GM21447 (cell line): ENCODE measurements around the gene SMAD9.

Experiments used
- ATAC-seq: cut with Tn5 transposase; IDR thresholded peaks from one replicate; pipeline ENCODE4 v1.9.1; 2021; ENCODE audit not compliant: unreplicated experiment

Gene SMAD9

DNA sequence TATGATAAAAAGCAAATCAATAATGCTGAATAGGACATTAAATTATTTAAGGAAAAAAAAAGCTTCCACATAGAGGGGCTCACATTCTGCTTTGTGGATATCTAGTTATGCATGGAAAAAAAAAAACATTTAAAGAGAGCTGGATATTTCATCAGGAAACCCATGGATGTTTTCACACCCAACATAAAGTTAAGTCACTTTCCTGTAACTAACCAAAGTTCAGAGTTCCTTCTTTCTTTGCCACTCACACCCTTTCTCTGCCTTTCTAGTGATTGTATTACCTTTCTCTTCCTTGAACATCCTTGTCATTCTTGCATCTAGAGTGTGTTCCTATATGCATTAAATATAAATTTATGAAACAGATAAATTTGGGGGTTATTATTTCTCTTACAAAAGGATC lies 53.8 kb downstream of the SMAD9 start:
- no peak for ATAC-seq

DNA sequence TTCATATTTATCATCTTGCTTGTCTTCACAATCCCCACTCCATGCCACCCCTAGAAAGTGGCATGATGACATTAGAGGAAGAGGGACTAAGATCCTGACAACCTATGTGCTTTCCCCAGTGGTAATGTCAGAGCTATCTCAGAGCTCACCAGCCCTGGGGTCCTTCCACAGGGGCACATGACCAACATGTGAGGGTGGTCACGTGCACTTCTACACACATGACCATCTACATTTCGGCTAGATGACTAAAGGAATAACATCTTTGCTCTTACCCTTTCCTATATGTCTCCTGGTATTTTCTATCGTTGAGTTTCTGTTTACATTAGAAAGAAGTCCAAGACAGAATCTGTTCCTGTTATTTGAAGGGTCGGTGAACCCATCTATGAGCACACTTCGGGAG lies 54.8 kb downstream of the SMAD9 start:
- ATAC-seq = no peak

DNA sequence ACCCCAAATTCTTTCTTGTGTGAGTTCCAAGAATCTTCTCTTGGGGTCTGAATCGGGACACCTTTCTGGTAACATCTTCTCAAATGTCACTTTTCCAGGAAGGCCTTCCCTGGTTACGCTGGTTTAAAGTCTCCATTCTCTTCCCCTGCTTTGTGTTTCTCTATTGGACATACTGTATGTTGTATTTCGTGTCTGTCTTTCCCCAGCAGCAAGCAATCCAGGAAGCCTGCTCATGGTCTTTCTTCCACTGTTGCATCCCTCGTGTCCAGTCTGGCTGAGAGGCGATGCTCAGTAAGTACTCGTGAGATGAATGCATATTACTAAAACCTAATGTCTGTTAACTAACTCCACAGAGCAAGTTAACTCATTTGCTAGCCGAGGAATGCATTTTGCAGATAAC lies 57.3 kb downstream of the SMAD9 start:
- ATAC-seq = no peak

DNA sequence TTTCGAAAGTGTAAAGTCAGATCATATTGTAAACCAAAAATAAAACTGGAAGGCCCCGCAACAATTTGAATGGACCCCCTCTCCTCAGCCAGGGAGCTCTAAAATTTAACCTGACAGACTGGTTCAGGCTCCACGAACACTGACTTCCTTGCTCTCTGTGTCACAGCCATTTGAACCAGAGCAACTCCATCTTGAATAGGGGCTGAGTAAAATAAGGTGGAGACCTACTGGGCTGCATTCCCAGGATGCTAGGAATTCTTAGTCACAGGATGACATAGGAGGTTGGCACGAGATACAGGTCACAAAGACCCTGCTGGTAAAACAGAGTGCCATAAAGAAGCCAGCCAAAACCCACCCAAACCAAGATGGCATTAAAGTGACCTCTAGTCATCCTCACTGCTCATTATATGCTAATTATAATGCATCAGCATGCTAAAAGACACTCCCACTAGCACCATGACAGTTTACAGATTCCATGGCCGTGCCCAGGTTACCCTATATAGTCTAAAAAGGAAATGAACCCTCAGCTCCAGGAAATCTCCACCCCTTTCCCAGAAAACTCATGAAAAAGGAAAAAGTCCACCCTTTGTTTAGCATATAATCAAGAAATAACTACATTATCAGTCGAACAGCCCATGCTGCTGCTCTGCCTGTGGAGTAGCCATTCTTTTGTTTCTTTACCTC lies 57.9 kb downstream of the SMAD9 start:
- no peak for ATAC-seq

DNA sequence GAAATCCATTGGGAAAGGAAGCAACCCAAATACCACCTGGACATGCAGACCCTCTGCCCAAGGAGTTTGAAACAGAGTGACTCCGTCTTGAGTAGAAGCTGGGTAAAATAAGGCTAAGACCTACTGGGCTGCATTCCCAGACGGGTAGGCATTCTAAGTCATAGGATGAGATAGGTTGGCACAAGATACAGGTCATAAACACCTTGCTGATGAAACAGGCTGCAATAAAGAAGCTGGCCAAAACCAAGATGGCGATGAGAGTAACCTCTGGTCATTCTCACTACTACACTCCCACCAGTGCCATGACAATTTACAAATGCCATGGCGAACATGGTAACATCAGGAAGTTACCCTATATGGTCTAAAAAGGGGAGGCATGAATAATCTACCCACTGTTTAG lies 60.8 kb downstream of the SMAD9 start:
- no peak for ATAC-seq

DNA sequence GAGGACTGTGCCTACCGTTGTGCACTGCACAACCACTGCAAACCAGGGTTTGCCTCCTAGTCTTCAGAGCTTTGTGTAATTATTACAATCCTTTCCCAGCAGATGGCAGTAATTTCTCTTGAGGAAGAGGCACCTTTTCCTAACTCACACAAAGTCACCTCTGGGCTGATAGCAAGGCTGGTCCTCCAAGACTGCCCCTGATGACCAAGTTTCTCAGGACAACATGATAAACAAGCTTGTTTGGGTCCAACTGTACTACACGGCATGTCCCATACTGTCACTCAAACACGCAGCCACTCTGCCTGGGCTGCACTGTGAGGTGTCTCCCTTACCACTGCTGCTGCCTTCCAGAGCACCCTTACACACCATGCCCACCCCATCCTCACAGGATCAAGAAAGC lies 61.7 kb downstream of the SMAD9 start:
- no peak for ATAC-seq

DNA sequence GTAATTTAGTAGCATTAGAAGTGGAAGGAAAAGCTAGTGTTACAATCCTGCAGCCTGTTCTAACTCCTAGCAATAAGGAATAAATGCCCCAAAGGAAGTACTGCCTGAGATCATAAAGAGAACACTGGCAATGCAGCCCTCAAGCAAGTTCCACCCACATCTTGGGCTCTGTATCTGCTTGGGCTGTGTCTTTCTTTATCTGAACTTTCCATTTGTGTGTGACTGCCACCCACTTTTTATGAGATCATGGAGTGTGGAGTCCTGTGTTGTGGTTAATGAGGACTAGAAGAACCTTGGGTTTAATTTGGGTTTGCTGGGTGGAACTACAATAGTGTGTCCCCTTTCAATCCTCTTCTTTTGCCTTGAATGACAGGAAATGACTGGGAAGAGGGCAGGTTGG lies 62.8 kb downstream of the SMAD9 start:
- no peak for ATAC-seq

DNA sequence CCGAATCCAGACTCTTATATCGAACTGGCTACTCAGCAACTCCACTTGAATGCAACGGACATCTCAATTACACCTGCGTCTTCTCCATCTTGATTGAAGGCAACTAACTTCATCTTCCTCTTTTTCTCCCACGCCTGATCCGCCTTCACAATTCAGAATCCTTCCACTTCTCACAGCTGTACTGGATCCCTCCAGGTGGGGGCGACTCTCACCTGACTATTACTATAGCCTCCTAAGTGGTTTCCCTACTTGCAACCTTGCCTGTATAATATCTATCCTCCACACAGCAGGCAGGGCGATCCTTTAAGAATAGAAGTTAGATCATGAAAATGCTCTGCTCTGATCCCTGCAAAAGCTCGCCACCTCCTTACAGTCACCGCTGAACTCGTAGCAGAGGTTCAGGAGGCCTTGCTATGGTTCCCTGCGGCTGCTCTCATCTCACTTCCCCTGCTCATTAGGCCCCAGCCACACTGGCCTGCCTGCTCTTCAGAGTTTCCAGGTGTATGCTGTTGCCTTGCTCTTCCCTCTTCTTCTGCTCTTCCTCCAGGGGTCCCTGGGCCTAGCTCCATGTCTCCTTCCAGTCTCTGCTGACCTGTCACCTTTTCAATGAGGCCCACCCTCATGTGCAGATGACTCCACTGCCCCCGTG lies 69.1 kb downstream of the SMAD9 start:
- no peak for ATAC-seq

DNA sequence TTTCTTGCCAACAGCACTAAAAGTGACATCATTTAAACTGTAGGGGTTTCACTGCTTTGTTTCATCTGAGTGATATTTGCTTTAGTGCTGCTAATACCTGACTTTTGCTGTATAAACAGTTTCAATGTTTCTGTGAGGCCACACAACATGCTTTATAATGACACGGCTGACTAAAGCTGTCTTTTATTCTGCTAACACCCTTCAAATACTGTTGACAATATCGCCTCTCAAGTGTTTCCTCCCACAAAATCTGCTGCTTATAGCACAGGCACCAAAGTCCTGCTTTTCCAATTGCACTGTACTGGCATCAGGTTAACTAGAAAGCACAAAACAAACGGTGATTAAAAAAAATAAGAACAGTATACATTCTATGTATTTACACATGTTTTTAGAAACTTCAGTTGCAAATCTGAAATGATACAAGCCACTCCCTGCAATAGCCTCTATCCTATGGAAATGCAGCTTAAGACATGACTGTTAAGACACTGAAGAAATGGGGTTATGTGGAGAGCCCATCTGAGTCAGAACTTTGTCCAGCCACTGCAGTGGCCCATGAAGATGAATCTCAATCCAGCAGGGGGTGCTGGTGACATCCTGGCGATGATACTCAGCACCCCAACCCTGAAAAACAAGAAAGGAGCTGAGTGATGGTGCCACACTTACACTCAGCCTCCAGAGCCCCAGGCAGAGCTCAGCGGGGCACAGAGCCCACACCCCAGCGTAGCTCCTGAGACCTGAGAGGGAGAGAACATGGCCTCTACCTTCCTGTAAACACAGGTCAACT lies 71.6 kb downstream of the SMAD9 start:
- ATAC-seq = no peak

DNA sequence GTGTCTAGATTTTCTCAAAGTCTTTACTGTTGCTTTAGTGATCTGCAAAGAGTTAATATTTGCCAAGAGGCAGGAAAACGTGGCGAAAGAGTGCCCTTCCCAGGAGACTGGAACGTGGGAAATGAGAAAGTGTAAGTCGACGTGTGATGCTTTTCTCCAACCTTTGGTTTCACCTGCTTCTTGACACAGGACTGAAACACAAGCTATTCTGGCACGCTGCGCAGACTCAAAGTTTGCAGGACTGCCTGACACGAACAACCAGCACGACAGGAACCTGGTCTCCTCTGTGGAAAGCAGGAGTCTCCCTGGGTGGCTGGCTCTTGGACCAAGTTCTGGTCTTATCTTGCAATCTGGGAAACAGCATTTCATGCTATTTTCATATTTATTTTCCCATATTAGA lies 72.4 kb downstream of the SMAD9 start:
- no peak for ATAC-seq

DNA sequence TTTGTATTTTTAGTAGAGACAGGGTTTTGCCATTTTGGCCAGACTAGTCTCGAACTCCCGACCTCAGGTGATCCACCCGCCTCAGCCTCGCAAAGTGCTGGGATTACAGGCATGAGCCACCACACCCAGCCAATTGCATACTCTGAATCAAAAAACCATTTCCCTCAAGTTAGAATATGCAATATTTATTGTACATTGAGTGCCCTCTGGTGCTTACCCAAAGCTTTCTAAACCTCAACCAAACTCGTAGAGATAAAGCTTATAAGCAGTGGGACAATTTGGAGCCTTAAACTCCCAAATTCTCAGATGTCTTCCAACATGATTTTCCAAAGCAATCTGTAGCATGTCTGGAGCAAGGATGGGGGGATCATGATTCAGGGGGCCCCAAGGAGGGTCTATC lies 78.6 kb downstream of the SMAD9 start:
- ATAC-seq = no peak

DNA sequence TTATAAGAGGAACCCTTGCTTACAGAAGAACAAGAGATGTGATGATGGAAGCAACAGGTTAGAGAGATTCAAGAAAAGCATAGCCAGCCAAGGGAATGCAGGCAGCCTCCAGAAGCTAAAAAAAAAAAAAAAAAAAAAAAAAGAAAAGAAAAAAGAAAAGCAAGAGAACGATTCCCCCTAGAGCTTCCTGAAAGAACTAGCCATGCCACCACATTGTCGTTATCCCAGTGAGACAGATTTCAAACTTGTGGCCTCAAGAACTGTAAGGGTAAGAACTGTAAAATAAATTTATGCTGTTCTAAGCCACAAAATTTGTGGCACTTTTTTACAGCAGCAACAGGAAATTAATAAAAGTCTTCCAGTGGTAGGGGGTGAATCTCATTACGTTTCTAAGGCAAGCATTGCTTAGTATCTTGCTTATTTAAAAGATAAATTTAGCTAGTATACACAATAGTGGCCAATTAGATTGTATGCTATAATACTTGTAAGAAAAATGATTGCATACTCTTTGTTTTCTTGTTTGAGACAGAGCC lies 79.3 kb downstream of the SMAD9 start:
- ATAC-seq = no peak

DNA sequence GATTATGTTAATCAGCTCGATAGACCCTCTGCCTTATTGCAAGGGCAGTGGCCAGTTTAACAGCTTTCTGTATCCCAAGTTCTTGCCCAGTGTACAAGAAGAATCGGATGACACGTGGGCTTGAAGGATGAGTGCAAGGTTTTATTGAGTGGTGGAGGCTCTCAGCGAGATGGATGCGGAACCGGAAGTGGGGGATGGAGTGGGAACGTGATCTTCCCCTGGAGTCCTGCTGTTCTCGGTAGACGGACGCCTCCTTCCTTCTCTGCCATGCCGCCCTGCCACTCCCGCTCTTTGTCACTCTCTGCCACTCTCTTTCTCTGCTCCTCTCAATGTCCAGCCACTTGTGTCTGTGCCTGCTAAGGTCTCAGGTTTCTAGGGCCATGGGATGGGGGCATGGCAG lies 80.1 kb downstream of the SMAD9 start:
- ATAC-seq = no peak

DNA sequence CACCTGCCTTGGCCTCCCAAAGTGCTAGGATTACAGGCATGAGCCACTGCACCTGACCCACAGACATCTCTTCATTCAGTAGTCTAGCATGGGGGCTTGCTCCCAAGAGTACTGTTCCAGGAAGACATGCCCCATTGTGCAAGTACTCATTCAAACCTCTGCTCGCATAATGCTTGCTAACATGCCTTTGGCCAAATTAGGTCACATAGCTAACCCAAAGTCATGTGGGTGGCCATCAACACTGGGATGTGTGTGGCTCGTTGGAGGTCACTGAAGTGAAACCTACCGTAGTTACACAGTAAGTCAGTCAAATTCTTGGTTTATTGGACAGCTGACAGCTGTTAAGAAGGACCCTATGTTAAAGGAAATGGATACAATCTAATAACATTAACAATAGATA lies 80.8 kb downstream of the SMAD9 start:
- ATAC-seq = no peak

DNA sequence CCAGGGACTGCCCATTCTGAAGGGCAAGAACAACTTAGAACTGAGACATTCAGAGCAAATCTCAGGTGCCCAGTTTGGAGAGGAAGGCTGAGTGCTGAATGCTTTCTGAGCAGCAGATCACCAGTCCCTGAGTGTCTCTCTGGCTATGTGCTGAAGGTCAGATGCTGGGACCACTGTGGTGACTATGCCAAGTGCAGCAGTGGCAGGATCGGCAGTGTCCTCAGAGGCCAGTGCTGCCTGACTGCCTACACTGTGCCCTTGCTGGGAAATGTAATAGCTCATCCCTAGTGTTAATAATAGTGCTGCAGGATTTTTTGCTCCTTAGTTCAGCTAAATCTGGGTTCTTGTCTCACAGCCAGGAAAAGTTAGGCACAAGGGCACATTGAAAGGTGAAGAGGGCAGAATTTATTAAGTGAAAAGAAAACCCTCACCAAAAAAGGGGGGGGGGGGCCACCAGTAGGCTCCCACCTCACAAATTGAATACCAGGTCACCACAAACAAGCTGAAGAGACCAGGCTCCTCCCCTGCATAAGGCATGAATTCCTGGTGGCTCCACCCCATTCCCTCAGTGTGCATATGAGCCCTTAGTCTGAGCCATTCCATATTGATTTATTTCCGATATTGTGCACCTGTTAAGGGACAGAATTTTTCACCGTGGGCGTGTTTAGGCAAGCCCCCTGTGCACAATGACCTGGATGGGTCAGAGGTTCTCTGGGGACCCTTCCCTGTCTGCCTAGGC lies 82.5 kb downstream of the SMAD9 start:
- ATAC-seq = no peak

DNA sequence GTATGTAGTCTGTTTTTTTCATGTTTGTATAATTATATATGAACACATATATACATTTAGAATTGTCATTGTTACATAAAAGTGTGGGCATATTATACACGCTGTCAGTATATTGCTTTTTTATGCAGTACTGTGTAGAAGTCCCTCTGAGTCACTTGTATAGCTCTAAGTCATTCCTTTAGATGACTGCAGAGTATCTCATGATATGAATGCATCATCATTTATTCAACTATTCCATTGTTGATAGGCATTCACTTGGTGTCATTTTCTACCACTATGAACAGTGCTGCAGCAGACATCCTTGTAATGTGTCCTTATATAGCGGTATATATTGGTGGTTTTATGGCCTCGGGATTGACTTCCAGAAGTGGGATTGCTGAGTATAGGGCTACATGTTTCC lies 85.7 kb downstream of the SMAD9 start:
- ATAC-seq = no peak

DNA sequence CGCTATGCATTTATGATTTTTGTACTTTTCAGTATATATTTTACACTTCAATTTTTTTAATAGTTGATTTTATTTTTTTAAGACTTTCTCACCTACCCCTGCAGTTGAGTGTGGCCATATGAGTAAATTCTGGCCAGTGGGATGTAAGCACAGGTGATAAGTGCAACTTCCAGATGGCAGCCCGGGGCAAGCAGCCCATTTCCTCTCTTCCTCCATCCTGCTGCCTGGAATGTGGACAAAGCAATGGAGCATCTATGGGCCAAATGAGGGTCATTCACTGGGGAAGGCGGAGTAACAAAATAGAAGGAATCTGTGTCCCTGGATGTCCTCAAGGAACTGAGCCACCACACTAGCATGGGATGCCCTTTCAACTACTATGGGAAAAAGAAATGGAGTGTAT lies 88.7 kb downstream of the SMAD9 start:
- ATAC-seq = no peak

DNA sequence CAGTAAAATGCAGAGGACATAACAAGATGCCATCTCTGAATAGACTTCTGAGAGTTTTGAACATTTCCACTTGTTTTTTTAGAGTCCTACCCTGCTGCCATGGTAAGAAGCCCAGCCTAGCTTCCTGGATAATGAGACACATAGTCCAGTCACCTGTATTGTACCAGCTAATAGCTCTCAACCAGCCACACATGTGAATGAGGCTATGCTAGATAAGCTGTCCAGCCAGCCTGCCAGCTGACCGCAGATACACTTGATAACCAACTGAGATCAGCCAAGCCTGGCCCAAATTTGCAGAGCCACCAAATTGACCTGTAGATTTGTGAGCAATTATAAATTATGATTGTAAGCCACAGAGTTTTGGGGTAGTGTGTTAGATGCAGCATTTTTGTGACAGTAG lies 90.3 kb downstream of the SMAD9 start:
- no peak for ATAC-seq

DNA sequence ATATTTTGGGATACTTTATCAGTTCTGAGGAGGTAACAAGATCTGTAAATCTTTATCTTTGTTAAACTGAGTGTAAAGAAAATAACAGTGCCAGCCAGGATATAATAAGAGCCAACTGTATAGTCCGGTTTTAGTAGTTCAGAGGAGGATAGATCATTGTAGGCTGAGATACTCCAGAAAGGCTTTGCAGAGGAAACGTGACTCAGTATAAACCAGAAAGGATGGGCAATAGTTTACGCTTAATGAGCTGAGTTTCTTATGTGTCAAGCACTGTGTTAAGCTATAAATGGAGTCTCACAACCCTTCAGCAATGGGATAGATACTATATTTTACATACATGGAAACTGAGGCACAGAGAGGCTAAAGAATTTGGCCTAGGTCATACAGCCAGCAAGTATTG lies 97.3 kb downstream of the SMAD9 start:
- no peak for ATAC-seq

DNA sequence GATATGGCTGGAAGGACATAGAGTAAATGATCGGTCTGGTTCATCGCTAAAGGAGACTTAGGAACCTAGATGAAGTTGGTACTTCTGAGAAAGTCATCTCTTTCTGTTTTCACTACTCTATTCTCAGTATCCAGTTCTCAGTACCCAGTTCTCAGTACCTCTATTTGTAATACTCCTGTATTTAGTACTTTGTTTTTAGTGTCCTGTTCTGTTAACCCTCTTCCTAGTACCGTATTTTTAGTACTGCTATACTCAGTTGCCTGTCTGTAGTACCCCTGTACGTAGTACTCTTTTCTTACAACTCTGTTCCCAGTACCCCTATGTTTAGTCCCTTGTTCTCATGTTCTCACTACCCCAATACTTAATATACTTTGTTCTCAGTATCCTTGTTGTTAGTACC lies 99.8 kb downstream of the SMAD9 start:
- peak; percentile 59 for ATAC-seq

DNA sequence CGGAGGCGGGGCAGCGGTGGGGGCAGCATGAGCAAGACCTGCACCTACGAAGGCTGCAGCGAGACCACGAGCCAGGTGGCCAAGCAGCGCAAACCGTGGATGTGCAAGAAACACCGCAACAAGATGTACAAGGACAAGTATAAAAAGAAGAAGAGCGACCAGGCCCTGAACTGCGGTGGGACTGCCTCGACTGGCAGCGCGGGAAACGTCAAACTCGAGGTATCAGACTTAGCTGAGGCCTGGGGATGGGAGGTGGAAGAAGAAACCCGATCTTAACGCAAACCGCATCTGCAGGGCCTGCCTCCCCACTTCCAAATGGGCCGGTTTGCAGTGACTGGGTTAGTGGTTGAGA lies 100.3 kb downstream of the SMAD9 start:
- ATAC-seq = peak; percentile 18
